ENCODE results near the gene AVPR1A. TPM values are rescaled to one million over a fixed set of nuclear protein-coding genes. Genes with fewer than 3 reads are reported as not detected.

The AVPR1A gene
- total RNA-seq, 1 experiment from 2014 or later = 0.07 TPM

DNA sequence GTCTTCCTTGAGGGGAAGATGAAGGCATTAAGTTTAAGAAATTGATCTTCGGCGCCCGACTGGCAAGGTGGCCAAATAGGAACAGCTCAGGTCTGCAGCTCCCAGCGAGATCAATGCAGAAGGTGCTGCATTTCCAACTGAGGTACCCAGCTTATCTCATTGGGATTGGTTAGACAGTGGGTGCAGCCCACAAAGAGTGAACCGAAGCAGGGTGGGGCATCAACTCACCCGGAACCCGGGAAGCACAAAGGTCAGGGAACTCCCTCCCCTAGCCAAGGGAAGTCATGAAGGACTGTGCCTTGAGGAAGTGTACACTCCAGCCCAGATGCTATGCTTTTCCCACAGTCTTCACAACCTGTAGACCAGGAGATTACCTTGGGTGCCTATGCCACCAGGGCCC is 45.2 kb upstream of the AVPR1A start:
- TF ChIP-seq, protein P1, sequence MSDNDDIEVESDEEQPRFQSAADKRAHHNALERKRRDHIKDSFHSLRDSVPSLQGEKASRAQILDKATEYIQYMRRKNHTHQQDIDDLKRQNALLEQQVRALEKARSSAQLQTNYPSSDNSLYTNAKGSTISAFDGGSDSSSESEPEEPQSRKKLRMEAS (IDR thresholded peaks at IDR 0.05) = no peak
- TF ChIP-seq ELF1 (IDR thresholded peaks at IDR 0.05; ENCODE audit: borderline replicate concordance, low read depth) = no peak
- TF ChIP-seq RAD21 (IDR thresholded peaks at IDR 0.05; ENCODE audit: low read depth) = no peak
- no peak for TF ChIP-seq EZH2phosphoT487 (IDR thresholded peaks at IDR 0.05; ENCODE audit: borderline replicate concordance)
- no peak for TF ChIP-seq CEBPB (IDR thresholded peaks at IDR 0.05; ENCODE audit: low read depth)
- no peak for TF ChIP-seq SIN3A (IDR thresholded peaks at IDR 0.05; ENCODE audit: low read depth)
- no peak for TF ChIP-seq EZH2 (IDR thresholded peaks at IDR 0.05)
- TF ChIP-seq JUND (IDR thresholded peaks at IDR 0.05) = no peak
- no peak for TF ChIP-seq SRF (IDR thresholded peaks at IDR 0.05; ENCODE audit: low read depth)
- no peak for TF ChIP-seq SP1 (IDR thresholded peaks at IDR 0.05; ENCODE audit: low read depth)
- no peak for TF ChIP-seq POLR2AphosphoS5 (IDR thresholded peaks at IDR 0.05; ENCODE audit: low read depth, low read length)
- TF ChIP-seq, protein P2, sequence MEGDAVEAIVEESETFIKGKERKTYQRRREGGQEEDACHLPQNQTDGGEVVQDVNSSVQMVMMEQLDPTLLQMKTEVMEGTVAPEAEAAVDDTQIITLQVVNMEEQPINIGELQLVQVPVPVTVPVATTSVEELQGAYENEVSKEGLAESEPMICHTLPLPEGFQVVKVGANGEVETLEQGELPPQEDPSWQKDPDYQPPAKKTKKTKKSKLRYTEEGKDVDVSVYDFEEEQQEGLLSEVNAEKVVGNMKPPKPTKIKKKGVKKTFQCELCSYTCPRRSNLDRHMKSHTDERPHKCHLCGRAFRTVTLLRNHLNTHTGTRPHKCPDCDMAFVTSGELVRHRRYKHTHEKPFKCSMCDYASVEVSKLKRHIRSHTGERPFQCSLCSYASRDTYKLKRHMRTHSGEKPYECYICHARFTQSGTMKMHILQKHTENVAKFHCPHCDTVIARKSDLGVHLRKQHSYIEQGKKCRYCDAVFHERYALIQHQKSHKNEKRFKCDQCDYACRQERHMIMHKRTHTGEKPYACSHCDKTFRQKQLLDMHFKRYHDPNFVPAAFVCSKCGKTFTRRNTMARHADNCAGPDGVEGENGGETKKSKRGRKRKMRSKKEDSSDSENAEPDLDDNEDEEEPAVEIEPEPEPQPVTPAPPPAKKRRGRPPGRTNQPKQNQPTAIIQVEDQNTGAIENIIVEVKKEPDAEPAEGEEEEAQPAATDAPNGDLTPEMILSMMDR (IDR thresholded peaks at IDR 0.05 in 2 of 3, conservative IDR thresholded peaks at IDR 0.05 in 1 of 3; ENCODE audit: borderline replicate concordance in 1 of 3, insufficient read depth in 1 of 3, low read depth in 2 of 3, low read length in 2 of 3) = no peak
- TF ChIP-seq, protein P3, sequence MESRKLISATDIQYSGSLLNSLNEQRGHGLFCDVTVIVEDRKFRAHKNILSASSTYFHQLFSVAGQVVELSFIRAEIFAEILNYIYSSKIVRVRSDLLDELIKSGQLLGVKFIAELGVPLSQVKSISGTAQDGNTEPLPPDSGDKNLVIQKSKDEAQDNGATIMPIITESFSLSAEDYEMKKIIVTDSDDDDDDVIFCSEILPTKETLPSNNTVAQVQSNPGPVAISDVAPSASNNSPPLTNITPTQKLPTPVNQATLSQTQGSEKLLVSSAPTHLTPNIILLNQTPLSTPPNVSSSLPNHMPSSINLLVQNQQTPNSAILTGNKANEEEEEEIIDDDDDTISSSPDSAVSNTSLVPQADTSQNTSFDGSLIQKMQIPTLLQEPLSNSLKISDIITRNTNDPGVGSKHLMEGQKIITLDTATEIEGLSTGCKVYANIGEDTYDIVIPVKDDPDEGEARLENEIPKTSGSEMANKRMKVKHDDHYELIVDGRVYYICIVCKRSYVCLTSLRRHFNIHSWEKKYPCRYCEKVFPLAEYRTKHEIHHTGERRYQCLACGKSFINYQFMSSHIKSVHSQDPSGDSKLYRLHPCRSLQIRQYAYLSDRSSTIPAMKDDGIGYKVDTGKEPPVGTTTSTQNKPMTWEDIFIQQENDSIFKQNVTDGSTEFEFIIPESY (IDR thresholded peaks at IDR 0.05; ENCODE audit: extremely low read depth, insufficient replicate concordance, low read length) = no peak
- Histone ChIP-seq H2AFZ (ENCODE audit: low read depth, low read length, poor library complexity, severe bottlenecking) (no peak overlapping the region), H3K79me2 (ENCODE audit: insufficient read depth, low read length) (no peaks in the 10 kb centered on the region), H3K4me2 (ENCODE audit: low read length) (no peak overlapping the region), H3K9ac (ENCODE audit: low read length) (no peak overlapping the region), H3K4me1 (ENCODE audit: control insufficient read depth in 1 of 2, insufficient read depth in 2 of 2, low read length in 2 of 2) (no peaks in the 10 kb centered on the region), H4K20me1 (ENCODE audit: insufficient read depth) (no peaks in the 10 kb centered on the region), H3K27ac (ENCODE audit: low read depth, low read length) (no peak overlapping the region), H3K27me3 (ENCODE audit: insufficient read depth, low read length) (no peaks in the 10 kb centered on the region), H3K9me3 (ENCODE audit: control insufficient read depth in 1 of 2, insufficient read depth in 1 of 2, low read depth in 1 of 2, low read length in 2 of 2) (no peaks in the 10 kb centered on the region), H3K9me2 (ENCODE audit: insufficient read depth) (no peaks in the 10 kb centered on the region), H3K36me3 (ENCODE audit: control insufficient read depth in 1 of 2, insufficient read depth in 2 of 2, low read length in 2 of 2) (no peaks in the 10 kb centered on the region), H3K4me3 (replicated peaks in 1 of 2; ENCODE audit: low read depth in 1 of 2, low read length in 2 of 2) (no peak overlapping the region)
- ChIA-PET RAD21 (ENCODE audit: low non-redundant PET in 1 of 2, low total read pairs in 2 of 2, uncharacterized antibody in 2 of 2, unreplicated experiment in 2 of 2) (no interaction called here), CTCF (no interaction called here), POLR2A (no interaction called here)
- ATAC-seq = no peak
- no peak for DNase-seq (ENCODE audit: low read depth, low spot score)
- no TSS peak for BruUV-seq (replicated peaks)
- intact Hi-C loops (cut with micrococcal nuclease) = no loop called here
